HG02885 (cell line): ENCODE measurements around the gene CNTNAP1.

Experiments used
- ATAC-seq: cut with Tn5 transposase; IDR thresholded peaks from one replicate; pipeline ENCODE4 v1.9.1; 2021; ENCODE audit warnings: mild to moderate bottlenecking; ENCODE audit not compliant: unreplicated experiment, poor library complexity

The CNTNAP1 gene

DNA sequence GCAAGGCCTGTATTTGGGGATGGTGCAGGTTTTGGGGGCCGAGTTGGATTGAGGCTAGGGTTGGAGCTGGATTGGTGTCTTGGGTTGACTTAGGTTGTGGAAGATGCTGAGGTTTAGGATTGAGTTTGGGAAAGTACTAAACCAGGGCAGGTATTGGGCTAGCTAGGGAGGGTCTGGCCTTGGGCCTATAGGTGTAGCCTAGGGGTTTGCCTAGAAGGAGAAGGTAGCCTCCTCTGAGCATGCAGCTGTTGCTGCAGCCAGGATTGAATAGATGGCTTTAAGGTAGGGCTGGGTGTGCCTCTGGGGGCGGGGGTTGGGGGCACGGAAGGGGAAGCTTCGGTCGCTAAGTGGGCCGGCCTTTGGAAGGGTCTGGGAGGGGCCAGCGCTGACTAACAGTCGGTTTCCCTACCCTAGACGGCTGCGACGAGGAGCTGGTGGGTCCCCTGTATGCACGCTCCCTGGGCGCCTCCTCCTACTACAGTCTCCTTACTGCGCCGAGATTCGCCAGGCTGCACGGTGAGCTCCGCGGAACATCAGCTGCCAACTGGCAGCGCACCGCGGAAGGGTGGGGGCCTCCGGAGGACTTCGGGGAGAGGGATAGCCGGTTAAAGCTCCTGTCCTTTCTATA is 1.2 kb downstream of the CNTNAP1 start:
- ATAC-seq: no peak

DNA sequence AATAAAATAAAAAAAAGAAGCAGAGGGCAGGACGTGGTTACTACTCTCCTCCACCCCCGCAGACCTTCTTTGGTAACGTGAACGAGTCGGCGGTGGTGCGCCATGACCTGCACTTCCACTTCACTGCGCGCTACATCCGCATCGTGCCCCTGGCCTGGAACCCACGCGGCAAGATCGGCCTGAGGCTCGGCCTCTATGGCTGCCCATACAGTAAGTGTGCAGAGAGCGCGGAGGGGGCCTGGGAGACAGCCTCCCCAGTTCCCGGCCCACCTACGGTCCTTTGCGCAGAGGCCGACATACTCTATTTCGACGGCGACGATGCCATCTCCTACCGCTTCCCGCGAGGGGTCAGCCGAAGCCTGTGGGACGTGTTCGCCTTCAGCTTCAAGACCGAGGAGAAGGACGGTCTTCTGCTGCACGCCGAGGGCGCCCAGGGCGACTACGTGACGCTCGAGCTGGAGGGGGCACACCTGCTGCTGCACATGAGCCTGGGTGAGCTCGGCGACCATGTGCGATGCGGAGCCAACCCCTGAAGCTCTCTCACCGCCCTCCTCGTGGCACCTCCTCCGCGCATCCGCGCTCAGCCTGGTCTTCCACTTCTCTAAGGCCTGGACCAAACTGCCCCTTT is 2.7 kb downstream of the CNTNAP1 start:
- no peak for ATAC-seq

DNA sequence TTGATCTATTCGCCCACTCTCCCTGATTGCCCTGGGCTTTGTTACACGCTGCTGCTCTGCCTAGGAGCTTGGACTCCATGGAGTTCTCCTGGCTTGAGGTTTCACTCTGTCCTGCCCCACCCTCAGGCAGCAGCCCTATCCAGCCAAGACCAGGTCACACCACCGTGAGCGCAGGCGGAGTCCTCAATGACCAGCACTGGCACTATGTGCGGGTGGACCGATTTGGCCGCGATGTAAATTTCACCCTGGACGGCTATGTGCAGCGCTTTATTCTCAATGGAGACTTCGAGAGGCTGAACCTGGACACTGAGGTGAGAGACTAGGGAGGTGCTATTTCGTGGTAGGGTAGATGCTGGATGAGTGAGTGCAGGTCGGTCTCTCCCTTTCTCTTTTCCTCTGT is 3.5 kb downstream of the CNTNAP1 start:
- no peak for ATAC-seq

DNA sequence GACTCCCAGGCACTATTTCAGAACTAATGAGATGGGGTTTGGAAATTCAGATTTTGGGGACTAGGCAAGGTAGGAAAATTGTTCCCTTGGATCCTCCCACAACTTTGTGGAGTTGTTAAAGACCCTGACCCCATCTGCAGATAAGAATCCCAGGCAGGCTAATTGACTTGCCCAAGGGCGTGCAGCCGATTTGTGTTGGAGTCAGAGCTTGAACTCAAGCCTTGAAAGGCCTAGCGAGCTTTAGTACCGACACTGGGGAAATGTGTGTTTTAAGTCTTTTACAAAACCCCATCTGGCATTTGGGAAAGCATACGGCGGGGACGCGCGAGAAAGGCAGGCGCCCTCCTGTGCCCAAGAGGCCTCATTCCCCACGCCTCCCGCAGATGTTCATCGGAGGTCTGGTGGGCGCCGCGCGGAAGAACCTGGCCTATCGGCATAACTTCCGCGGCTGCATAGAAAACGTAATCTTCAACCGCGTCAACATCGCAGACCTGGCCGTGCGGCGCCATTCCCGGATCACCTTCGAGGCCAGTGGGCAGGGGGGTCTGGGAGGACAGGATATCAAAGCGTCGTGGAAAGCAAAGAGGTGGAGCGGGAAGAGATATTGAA is 4.3 kb downstream of the CNTNAP1 start:
- ATAC-seq: no peak

DNA sequence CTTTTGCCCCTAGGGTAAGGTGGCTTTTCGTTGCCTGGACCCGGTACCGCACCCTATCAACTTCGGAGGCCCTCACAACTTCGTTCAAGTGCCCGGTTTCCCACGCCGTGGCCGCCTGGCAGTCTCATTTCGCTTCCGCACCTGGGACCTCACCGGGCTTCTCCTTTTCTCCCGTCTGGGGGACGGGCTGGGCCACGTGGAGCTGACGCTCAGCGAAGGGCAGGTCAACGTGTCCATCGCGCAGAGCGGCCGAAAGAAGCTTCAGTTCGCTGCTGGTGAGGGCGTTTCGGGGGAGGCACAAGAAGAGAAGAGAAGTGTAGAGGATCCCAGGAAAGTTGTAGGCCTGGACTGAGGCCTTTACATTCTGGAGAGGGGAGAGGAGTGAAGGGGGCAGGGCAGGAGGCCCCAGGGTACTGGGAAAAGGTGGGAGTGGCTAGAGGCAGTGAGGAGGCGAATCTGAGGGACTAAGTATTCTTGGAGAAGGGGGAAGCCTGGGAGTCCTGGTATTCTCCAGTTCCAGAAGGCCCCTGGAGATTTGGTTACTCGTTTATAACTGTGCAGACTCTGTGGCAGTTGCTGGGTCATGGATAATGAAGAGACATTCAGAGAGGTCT is 5.5 kb downstream of the CNTNAP1 start:
- ATAC-seq: no peak

DNA sequence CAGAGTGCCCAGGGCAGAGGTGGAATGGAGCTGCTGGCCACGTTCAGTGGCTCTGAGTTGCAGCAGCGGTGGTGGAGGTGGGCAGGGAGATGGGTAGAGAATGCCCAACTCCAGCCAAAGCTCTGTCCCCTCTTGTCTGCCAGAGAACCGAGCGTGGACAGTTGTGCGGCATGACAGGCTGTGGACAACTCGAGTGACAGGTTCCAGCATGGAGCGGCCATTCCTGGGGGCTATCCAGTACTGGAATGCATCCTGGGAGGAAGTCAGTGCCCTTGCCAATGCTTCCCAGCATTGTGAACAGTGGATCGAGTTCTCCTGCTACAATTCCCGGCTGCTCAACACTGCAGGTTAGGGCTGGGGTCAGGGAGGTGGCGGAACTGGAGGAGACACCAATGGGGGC is 8.3 kb downstream of the CNTNAP1 start:
- no peak for ATAC-seq

DNA sequence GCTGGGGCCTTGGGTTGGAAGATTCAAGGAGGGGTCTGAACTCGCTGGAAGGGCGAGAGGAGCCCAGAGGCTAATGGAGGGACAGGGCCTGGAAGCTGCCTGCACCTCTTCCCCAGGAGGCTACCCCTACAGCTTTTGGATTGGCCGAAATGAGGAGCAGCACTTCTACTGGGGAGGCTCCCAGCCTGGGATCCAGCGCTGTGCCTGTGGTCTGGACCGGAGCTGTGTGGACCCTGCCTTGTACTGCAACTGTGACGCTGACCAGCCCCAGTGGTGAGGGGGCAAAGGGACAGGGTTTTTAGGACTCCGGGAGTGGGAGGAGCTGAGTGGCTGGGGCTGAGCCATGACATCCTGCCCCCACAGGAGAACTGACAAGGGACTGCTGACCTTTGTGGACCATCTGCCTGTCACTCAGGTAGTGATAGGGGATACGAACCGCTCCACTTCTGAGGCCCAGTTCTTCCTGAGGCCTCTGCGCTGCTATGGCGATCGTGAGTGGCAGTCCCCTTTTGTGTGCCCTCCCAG is 8.8 kb downstream of the CNTNAP1 start:
- no peak for ATAC-seq

DNA sequence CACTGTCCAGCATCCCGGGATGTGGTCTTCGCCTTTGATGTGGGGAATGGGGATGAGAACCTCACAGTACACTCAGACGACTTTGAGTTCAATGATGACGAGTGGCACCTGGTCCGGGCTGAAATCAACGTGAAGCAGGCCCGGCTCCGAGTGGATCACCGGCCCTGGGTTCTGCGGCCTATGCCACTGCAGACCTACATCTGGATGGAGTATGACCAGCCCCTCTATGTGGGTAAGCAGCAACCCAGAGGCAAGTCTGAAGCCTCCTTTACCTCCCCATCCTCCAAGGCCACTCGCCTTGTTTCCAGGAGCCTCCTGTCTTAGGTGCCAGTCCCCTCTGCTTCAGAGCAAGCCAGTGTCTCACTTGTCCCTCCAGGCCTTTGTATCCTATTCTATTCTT is 10.2 kb downstream of the CNTNAP1 start:
- ATAC-seq: no peak

DNA sequence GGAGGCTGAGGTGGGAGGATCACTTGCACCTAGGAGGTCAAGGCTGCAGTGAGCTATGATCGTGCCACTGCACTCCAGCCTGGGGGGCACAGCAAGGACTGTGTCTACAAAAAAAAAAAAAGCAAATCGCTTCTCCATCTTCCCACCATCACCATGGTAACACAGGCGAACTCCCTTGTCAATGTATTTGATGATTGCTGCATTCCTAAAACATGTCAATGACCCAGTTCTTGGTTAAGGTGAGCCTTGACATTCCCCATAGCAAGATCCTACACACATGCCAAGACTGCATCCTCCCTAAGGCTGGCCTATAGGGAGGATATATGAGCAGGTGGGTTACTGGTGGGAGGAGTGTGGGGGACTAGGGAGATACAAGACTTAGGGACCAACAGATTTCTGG is 12.2 kb downstream of the CNTNAP1 start:
- no peak for ATAC-seq

DNA sequence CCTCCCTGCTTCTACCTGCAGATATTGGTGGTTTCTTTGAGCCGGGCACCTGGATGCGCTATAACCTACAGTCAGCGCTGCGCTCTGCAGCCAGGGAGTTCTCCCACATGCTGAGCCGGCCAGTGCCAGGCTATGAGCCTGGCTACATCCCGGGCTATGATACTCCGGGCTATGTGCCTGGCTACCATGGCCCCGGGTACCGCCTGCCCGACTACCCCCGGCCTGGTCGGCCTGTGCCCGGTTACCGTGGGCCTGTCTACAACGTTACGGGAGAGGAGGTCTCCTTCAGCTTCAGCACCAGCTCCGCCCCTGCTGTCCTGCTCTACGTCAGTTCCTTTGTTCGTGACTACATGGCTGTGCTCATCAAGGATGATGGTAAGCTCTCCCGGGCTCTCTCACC is 13.2 kb downstream of the CNTNAP1 start:
- ATAC-seq: no peak

DNA sequence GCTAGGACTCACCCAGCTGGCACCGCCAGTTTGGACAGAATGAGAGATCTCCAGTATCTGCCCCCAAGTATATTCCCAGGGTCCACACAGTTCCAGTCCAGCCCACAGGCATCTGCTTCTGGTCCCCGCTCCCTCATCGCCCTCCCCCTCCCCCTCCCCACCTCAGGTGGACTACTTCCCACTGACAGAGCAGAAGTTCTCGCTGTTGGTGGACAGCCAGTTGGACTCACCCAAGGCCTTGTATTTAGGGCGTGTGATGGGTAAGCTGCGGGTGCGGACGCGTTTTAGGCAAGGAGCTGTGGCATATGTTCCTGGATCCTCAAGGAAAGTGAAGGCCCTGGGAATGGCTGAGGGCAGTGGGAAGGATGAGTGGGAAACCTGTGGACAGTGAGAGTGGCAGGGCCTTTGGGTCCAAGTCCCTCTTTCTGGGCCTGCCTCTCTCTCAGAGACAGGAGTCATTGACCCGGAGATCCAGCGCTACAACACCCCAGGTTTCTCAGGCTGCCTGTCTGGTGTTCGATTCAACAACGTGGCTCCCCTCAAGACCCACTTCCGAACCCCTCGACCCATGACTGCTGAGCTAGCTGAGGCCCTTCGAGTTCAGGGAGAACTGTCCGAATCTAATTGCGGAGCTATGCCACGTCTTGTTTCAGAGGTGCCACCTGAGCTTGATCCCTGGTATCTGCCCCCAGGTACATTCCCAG is 14.9 kb downstream of the CNTNAP1 start:
- no peak for ATAC-seq

DNA sequence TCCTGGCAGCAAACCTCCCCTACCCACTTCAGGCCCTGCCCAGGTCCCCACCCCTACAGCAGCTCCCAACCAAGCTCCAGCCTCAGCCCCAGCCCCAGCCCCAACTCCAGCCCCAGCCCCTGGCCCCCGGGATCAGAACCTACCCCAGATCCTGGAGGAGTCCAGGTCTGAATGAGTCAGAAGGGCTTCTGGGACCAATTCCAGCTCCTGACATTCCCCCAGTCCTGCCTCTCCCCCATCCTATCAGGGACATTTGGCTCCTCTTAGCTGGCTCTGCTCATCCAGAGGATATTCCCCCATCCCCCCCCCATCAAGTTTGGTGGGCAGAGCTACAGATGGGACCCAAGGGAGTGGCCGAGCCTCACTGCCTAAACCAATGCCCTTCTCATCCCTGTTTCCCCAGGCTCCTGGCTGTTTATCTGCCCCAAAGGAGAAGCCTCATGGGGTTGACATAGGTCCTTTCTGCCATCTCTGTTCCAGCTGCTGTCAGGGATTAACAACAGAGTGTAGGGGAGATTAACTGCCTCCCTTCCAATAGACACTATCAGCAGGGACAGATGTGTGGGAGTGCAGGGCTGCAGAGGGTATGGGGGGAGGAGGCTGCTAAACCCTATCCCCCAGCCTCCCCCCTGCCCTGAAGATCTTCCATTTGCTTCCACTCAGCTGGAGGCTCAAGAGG is 16.5 kb downstream of the CNTNAP1 start:
- ATAC-seq: no peak

DNA sequence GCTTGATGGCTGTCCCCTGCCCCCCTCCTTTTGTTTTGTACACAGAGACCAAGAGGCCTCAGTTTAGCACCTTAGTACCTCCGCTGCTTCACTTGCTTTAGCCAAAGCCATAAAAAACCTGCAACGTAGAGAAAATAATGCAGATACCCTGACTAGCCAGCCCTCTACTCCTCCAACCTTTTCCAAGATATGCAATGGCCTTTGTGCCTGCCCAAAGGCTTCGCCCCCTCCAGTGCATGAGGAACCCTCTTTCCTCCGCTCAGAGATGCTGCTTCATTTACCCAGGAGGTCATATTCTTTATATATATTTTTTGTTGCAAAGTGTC is 17.0 kb downstream of the CNTNAP1 start:
- ATAC-seq: no peak

DNA sequence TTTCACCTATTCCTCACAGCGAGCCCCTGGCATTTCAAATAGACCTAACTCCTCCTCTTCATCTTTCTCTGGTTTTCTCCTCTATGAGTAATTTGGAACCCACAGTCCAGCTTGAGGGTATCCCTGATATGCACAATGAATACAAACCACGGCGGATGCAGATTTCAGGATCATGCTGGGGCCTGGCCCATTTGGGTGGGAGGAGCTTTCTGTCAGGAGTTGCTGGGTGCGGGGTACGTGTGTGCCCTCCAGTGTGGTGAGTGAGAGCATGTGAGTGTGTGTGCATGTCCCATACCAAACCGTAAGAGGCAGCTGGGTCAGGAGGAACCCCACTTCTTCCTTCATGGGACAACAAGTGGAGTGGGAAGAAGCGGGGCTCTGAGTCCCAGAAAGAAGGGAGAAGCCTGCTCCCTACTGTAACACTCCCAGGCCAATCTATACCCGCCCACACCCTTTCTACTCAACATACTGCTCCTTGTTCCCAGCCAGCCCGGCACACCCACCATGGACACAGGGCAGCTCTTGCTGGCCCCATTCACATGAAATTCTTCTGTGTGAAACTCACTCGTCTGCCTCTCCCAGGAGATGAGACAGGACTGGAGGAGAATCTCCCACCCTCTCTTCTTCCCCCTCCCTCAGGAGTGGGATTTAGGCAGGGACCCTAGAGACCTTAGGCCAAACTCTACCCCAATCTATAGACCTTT is 18.4 kb downstream of the CNTNAP1 start:
- no peak for ATAC-seq

DNA sequence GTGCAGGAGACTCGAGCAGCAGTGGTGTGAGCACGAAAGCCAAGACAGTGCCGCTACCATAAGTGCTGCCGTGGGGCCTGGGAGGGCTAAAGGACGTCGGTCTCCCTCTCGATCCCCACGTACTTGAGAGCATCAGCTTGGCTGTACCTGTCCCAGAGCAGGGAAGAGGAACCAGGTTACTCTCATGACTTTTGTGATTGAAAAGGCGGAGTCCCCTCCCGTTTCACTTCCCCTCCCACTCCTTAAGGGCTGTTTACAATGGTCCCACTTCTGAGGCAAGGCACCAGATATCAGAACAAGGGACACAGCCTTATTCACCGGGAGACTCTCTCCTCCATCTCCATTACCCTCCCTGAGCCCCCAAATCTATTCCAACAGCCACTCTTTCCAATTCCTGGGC is 20.1 kb downstream of the CNTNAP1 start:
- ATAC-seq: no peak

DNA sequence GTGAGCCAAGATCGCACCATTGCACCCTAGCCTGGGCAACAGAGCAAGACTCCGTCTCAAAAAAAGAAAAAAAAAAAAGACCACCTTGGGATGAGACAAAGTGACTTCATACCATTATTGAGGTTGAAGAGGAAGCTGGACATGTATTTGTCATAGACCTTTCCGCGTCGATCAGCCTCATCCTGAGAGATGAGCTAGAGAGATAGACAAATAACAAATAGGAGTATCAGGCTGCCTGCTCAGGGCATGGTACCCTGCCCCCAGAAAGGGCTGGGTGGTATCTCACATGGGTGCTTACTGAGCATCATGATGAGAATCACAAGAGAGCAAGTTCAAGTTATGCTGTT is 22.1 kb downstream of the CNTNAP1 start:
- no peak for ATAC-seq

DNA sequence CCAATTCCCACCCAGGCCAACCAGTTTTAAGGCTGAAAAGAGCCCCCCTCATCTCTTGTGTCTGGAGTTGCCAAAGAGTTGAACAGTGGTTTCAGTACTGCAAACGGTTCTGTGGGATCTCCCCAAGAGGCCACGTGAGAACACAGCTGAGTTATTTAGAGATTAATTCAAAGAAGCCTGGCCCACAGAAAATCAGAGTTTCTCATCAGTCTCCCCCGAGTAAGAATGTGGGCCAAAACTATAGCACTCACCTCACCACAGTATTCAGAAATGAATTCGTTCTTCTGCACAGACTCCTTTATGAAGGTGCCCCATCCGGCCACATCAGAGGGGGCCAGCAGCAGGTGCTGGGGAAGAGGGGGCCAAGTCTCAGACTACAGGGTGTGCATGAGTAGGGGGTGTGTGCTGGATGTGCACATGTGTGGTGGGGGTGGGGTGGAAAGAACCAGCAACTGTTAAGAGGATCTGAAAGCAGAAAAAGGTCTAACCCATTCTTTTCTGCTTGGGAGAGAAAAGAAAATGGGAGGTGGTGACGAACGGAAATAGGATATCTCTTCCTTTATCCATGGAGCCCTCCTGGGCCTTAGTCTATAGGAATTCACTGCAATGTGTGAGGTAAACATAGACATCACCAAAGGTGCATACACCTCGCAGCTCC is 22.6 kb downstream of the CNTNAP1 start:
- peak; percentile 80 for ATAC-seq

DNA sequence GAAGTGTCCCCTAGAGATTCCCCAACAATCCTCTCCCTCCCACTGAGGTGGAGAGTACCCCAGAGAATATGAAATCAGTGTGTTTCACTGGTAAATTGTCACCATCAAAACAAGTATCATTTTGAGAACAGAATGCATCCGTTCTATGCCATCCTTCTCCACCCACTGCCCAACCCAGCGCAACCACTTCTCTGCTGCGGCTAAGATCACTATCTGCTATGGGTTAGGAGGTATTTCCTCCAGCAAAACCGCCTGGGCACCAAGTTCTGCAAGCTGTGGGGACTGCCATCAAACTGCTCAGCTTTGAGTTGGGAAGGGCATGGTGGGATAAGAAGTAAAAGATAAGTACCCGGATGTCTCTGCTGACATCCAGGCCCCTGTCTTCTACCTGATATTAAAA is 24.4 kb downstream of the CNTNAP1 start:
- ATAC-seq: no peak

DNA sequence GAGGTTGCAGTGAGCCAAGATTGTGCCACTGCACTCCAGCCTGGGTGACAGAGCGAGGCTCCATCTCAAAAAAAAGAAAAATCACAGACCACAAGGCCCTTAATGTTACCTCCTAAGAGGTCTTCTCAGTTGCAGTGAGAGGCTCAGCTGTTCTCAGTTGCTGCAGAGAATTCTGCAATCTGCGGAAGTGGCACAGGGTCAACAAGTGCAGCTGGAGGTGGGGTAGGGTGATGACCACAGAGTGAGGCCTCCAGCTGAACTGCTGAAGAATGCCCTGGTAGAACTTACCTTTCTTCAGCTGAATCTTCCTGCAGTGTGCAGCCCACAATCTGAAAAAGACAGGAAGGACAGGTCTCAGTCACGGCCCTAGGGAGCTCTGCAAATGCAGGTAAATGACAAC is 26.3 kb downstream of the CNTNAP1 start:
- ATAC-seq: no peak
